ENCODE results near the gene ZBTB5. TPM values are rescaled to one million over a fixed set of nuclear protein-coding genes. Genes with fewer than 3 reads are reported as not detected.

Gene ZBTB5
- total RNA-seq, 1 experiment from 2014 or later, result 30.6 TPM

DNA sequence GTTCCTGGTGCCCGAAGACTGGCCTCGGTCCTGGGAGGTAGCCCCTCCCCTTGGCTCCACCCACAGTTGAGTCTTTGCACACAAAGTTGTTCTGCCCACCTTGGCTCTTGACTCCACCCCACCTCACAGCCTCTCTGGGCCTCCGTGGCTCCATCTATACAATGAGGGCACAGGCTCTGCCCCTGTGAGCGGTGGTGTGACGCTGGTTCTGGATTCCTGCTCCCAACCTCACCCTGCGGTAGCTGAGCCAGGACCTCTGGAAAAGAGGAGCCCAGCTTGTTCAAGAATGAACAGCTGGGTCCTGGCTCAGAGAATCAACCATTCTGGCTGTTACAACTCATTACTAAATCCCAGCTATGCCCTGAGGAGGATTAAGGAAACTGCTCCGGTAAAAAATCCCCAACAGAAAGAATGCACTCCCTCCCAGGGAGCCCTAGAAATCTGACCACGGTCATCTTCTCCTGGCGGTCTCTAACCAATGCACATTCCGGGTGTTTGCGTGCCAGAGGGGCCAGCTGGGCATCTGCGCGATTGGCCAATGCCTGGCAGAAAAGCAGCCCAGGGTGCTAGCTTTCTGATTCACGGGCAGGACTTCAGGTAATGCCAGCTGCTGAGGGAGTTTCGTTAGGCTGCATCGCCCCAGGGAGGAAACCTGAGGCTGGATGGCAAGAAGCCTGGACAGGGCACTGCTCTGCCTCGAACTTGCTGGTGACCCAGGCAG is 52.7 kb downstream of the ZBTB5 start:
- ATAC-seq (peak; percentile 20; the same call in 1 of the 2 replicates), DNase-seq (ENCODE audit: low read depth, low spot score) (no peak)
- ChIA-PET CTCF (interaction anchor here (2.6 kb wide), 1 partner anchor 417 kb away, joined by 13 read pairs; no protein-coding TSS in a partner anchor), POLR2A (interaction anchor here (0.5 kb wide), 1 partner anchor 53 kb away, joined by 10 read pairs; the partner anchor contains the start of gene ZBTB5)
- H3K27ac ChIP-seq (ENCODE audit: low read length), result peak overlapping the region; percentile 58; the same call in 1 of the 2 replicates
- peaks cover 43% of the 10 kb centered on the region for H3K4me1 ChIP-seq (ENCODE audit: control insufficient read depth, insufficient read depth, low read length)
- in situ Hi-C loops (cut with HindIII; ENCODE audit: low pct_unique_long_range_greater_than_20kb, low sequenced_read_pairs), result no loop called here
- no peaks in the 10 kb centered on the region for H3K27me3 ChIP-seq (ENCODE audit: control insufficient read depth, insufficient read depth, low read length)
- TF ChIP-seq TCF7L2 (IDR thresholded peaks at IDR 0.05; ENCODE audit: low read depth, low read length), result no peak
- no peak for TF ChIP-seq SIN3A (IDR thresholded peaks at IDR 0.05; ENCODE audit: borderline replicate concordance, insufficient read depth, low read depth, low read length)
- TF ChIP-seq, protein P1, sequence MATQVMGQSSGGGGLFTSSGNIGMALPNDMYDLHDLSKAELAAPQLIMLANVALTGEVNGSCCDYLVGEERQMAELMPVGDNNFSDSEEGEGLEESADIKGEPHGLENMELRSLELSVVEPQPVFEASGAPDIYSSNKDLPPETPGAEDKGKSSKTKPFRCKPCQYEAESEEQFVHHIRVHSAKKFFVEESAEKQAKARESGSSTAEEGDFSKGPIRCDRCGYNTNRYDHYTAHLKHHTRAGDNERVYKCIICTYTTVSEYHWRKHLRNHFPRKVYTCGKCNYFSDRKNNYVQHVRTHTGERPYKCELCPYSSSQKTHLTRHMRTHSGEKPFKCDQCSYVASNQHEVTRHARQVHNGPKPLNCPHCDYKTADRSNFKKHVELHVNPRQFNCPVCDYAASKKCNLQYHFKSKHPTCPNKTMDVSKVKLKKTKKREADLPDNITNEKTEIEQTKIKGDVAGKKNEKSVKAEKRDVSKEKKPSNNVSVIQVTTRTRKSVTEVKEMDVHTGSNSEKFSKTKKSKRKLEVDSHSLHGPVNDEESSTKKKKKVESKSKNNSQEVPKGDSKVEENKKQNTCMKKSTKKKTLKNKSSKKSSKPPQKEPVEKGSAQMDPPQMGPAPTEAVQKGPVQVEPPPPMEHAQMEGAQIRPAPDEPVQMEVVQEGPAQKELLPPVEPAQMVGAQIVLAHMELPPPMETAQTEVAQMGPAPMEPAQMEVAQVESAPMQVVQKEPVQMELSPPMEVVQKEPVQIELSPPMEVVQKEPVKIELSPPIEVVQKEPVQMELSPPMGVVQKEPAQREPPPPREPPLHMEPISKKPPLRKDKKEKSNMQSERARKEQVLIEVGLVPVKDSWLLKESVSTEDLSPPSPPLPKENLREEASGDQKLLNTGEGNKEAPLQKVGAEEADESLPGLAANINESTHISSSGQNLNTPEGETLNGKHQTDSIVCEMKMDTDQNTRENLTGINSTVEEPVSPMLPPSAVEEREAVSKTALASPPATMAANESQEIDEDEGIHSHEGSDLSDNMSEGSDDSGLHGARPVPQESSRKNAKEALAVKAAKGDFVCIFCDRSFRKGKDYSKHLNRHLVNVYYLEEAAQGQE (IDR thresholded peaks at IDR 0.05; ENCODE audit: insufficient read depth in 1 of 2, low read depth in 2 of 2, low read length in 1 of 2), result no peak
- TF ChIP-seq, protein P2, sequence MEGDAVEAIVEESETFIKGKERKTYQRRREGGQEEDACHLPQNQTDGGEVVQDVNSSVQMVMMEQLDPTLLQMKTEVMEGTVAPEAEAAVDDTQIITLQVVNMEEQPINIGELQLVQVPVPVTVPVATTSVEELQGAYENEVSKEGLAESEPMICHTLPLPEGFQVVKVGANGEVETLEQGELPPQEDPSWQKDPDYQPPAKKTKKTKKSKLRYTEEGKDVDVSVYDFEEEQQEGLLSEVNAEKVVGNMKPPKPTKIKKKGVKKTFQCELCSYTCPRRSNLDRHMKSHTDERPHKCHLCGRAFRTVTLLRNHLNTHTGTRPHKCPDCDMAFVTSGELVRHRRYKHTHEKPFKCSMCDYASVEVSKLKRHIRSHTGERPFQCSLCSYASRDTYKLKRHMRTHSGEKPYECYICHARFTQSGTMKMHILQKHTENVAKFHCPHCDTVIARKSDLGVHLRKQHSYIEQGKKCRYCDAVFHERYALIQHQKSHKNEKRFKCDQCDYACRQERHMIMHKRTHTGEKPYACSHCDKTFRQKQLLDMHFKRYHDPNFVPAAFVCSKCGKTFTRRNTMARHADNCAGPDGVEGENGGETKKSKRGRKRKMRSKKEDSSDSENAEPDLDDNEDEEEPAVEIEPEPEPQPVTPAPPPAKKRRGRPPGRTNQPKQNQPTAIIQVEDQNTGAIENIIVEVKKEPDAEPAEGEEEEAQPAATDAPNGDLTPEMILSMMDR (IDR thresholded peaks at IDR 0.05), result no peak
- TF ChIP-seq POLR2AphosphoS5 (IDR thresholded peaks at IDR 0.05; ENCODE audit: low read depth, low read length), result no peak
- intact Hi-C loops (cut with micrococcal nuclease; ENCODE audit: unreplicated experiment), result loop anchor here (5.0 kb wide), 1 partner anchor 415 kb away; no protein-coding TSS in a partner anchor
- no peak overlapping the region for H3K4me3 ChIP-seq (ENCODE audit: low read depth in 2 of 2, low read length in 2 of 2)
- no TSS peak for BruUV-seq (replicated peaks)
- H3K9me3 ChIP-seq (ENCODE audit: control insufficient read depth, insufficient read depth, low read depth, low read length), result no peaks in the 10 kb centered on the region
- H3K36me3 ChIP-seq (ENCODE audit: control insufficient read depth, insufficient read depth, low read length), result no peaks in the 10 kb centered on the region

DNA sequence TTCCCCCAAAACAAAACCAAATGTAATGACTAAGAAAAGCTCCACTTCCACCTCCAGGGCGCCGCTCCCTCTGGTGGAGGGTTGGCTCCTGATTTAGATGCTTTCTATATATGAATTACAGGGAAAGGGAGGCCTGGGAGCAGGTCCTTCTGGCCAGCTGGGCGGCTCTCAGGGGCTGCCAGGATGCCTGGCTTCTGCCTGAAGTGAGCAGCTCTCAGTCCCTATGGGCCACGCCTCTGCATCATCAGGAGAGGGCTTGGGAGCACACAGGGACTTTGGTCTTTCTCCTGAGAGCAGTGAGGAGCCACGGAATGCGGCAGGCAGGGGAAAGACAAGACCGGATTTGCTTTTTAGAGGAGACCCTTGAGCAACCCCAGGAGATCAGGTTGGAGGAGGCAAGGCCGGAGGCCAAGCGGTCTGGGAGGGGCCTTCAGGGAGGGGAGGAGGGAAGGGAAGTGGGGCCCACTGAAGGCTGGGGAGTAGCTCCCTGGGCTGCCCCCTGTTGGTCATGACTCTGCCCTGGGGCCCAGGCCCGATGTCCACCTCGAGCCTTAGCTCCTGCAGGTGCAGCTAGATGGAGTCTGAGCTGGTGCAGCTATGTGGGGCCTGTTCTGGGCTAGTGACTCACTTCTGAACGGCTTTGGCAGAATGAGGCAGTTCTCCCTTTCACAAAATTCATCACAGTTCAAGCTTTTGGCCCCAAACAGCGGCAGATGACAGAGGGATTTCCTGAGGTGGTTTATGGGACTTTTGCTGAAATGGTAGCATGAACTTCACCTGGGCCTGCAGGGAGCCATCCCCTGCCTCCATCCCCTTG is 54.1 kb downstream of the ZBTB5 start:
- no peak overlapping the region for H3K4me3 ChIP-seq (ENCODE audit: low read depth in 2 of 2, low read length in 2 of 2)
- H3K4me1 ChIP-seq (ENCODE audit: control insufficient read depth, insufficient read depth, low read length), result peaks cover 43% of the 10 kb centered on the region
- DNase-seq (ENCODE audit: low read depth, low spot score) (no peak), ATAC-seq (peak; percentile 45)
- POLR2A ChIA-PET, result interaction anchor here (0.6 kb wide), 1 partner anchor 272 kb away, joined by 13 read pairs; no protein-coding TSS in a partner anchor
- intact Hi-C loops (cut with micrococcal nuclease; ENCODE audit: unreplicated experiment), result loop anchor here (5.0 kb wide), 1 partner anchor 414 kb away; no protein-coding TSS in a partner anchor
- no peaks in the 10 kb centered on the region for H3K9me3 ChIP-seq (ENCODE audit: control insufficient read depth, insufficient read depth, low read depth, low read length)
- no peak for TF ChIP-seq POLR2AphosphoS5 (IDR thresholded peaks at IDR 0.05; ENCODE audit: low read depth, low read length)
- TF ChIP-seq TCF7L2 (IDR thresholded peaks at IDR 0.05; ENCODE audit: low read depth, low read length), result no peak
- TF ChIP-seq, protein P1 (IDR thresholded peaks at IDR 0.05; ENCODE audit: insufficient read depth in 1 of 2, low read depth in 2 of 2, low read length in 1 of 2), result no peak
- TF ChIP-seq SIN3A (IDR thresholded peaks at IDR 0.05; ENCODE audit: borderline replicate concordance, insufficient read depth, low read depth, low read length), result no peak
- TF ChIP-seq, protein P2 (IDR thresholded peaks at IDR 0.05), result no peak
- no peak overlapping the region for H3K27ac ChIP-seq (ENCODE audit: low read length)
- CTCF ChIA-PET, result interaction anchor here (0.6 to 2.6 kb wide), 14 partner anchors 9 to 538 kb away, joined by 3 to 13 read pairs (median 3); no protein-coding TSS in a partner anchor
- in situ Hi-C loops (cut with HindIII; ENCODE audit: low pct_unique_long_range_greater_than_20kb, low sequenced_read_pairs), result no loop called here
- no TSS peak for BruUV-seq (replicated peaks)
- no peaks in the 10 kb centered on the region for H3K27me3 ChIP-seq (ENCODE audit: control insufficient read depth, insufficient read depth, low read length)
- H3K36me3 ChIP-seq (ENCODE audit: control insufficient read depth, insufficient read depth, low read length), result no peaks in the 10 kb centered on the region
